Measurements from ENCODE around the gene KIF26B.

GRCh38 chr1:245195398-245195797, 40.6 kb downstream of the KIF26B start:
- TF ChIP-seq CTCF (IDR thresholded peaks at IDR 0.05; ENCODE audit: borderline replicate concordance, extremely low read depth, low read length, poor library complexity, severe bottlenecking) (no peak), EZH2 (IDR thresholded peaks at IDR 0.05; ENCODE audit: borderline replicate concordance, low read depth, low read length, severe bottlenecking) (no peak)

Measured in DND-41 (cell line).